ENCODE data around the gene HHAT. TPM values are rescaled to one million over a fixed set of nuclear protein-coding genes. Genes with fewer than 3 reads are reported as not detected.

HHAT gene
- total RNA-seq, 4 donors from 2014 or later, result 2.4 to 6.0 (median 4.4) TPM

GRCh38 chr1:210301615-210302000 lies 27.1 kb upstream of the HHAT start:
- TF ChIP-seq CTCF (IDR thresholded peaks at IDR 0.05; ENCODE audit: low read depth), result no peak

GRCh38 chr1:210302501-210302900 lies 26.2 kb upstream of the HHAT start:
- no peak for TF ChIP-seq CTCF (IDR thresholded peaks at IDR 0.05; ENCODE audit: low read depth)

DNA sequence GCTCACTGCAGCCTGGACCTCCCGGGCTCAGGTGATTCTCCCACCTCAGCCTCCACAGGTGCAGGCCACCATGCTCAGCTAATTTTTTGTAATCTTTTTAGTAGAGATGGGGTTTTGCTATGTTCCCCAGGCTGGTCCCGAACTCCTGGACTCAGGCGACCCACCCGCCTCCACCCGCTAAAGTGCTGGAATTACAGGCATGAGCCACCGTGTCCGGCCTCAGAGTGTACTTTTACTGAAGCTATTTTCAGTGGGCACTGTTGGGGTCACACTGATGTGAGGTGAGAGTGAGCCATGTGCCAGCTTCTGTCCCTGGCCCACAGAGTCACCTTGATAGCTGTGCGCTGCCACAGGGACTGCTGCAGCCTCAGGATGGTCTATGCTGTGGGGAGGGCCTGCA lies 25.3 kb upstream of the HHAT start:
- no peak for TF ChIP-seq CTCF (IDR thresholded peaks at IDR 0.05; ENCODE audit: low read depth)

DNA sequence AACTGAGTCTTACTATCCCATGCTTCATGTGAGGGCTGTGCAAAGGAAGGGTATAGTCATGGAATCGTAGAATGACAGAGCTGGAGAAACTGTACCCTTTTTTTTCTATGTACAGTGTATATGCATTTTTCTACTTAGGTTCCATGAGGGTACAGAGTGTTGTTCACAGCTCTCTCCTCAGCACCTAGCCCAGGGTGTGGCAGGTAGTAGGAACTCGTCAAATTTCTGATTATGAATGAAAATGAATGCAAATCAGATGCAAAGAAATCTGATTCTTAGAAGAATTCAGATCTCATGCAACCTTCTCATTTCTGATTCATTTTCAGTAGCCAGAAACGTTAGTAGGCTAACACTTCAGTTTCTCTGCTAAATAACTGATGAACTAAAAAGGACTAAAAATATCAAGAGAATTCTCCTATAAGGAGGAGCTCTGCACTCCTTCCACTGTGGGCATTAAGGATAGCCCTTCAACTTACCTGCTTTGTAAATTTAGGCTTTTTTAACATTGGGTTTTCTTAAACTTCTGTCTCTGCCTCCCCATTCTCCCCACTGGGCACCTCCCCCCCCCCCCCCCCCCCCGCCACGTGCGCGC lies 18.0 kb upstream of the HHAT start:
- TF ChIP-seq CTCF (IDR thresholded peaks at IDR 0.05; ENCODE audit: low read depth), result no peak

- TF ChIP-seq CTCF (IDR thresholded peaks at IDR 0.05; ENCODE audit: low read depth), result no peak
These were observed 16.8 kb upstream of the HHAT start for GRCh38 chr1:210311726-210312493.

- TF ChIP-seq CTCF (IDR thresholded peaks at IDR 0.05; ENCODE audit: low read depth), result no peak
These were observed 15.6 kb upstream of the HHAT start for GRCh38 chr1:210313046-210313595.

- TF ChIP-seq CTCF (IDR thresholded peaks at IDR 0.05; ENCODE audit: low read depth), result no peak
These were observed 14.8 kb upstream of the HHAT start for GRCh38 chr1:210313921-210314320.

All from subcutaneous adipose tissue (tissue), 4 donors.